Erythroblast (primary cell): ENCODE results near the gene RNASEH1.
A peak's percentile ranks its signal among the peaks of the same experiment; 100 is the strongest.
"Not testable (repeated sequence)": the region's sequence is repeated elsewhere in the genome, so short reads cannot be mapped to it uniquely, and the experiment has no call there.

Source experiments
- DNase-seq, 2 experiments: peaks; one replicate each; lab custom pipeline; 2025; lab: John Stamatoyannopoulos, UW
- GATA1 ChIP-seq: IDR thresholded peaks from 2 replicates; pipeline ENCODE4 v1.6.1; 2011; ENCODE audit warnings: low read depth, mild to moderate bottlenecking, control low read depth, low read length, moderate library complexity
- POLR2A ChIP-seq: IDR thresholded peaks from 2 replicates; pipeline ENCODE4 v1.6.1; 2011; ENCODE audit warnings: mild to moderate bottlenecking, low read length

The RNASEH1 gene

DNA sequence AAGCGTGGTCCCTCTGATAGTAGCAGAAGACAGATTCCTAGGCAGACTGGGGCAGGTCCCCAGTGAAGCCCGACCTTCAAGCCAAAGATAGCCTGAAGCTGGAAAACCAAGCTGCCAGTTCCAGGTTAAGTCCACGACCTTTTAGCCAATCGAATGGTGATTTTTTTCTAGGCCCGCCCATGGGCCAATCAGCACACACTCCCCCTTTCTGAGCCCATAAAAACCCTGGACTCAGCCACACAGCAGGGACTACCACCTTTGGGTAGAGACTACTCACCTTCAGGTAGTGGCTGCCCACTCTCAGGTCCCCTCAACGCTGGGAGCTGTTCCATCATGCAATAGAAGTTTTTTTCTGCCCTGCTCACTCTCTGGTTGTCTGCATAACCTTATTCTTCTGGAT lies 24.3 kb downstream of the RNASEH1 start:
- no peak for DNase-seq
- TF ChIP-seq GATA1 (no peak), POLR2A (no peak)

GRCh38 chr2:3532941-3533340 lies 25.2 kb downstream of the RNASEH1 start:
- TF ChIP-seq POLR2A (no peak), GATA1 (no peak)
- DNase-seq: no peak

- TF ChIP-seq GATA1 (no peak), POLR2A (no peak)
- no peak for DNase-seq
These were observed 28.7 kb downstream of the RNASEH1 start for GRCh38 chr2:3529316-3530025.

DNA sequence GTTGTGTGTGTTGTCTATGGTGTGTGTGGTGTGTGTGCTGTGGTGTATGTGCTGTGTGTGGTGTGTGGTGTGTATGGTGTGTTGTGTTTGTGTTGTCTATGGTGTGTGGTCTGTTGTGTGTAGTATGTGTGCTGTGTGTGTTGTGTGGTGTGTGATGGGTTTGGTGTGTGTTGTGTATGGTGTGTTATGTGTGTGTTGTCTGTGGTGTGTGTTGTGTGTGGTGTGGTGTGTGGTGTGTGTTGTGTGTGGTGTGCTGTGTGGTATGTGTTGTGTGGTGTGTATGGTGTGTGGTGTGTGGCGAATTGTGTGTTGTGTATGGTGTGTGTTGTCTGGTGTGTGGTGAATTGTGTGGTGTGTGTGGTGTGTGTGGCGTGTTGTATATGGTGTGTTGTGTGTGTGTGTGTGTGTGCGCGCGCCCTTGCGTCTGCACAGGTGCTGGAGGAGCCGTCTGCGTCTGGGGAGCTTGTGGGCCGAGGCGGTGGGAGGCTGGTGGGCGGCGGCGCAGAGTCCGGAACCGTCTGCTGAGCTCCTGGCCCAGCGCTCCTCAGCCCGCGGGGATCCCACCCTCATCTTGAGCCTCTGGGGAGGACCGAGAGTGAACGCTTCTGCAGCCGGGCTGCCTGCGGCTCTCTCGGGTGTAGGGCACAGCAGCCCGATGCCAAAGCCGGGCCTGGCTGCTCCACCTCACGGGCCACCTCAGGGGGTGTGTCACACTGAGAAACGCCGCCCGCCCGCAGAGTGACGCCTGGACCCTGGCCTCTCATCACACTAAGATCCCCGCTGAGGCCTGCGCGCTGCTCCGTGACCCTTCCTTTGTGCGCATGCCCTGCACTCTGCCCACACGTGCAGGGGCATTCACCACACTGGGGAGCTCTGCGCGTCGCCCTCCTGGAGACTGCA lies 30.0 kb downstream of the RNASEH1 start:
- TF ChIP-seq GATA1 (no peak), POLR2A (no peak)
- DNase-seq: peak in 1 of 2 experiments; percentile 59

GRCh38 chr2:3526871-3527270 lies 31.3 kb downstream of the RNASEH1 start:
- TF ChIP-seq POLR2A (no peak), GATA1 (no peak)
- DNase-seq: no peak

GRCh38 chr2:3523551-3524041 lies 34.5 kb downstream of the RNASEH1 start:
- TF ChIP-seq POLR2A (no peak), GATA1 (no peak)
- no peak for DNase-seq

DNA sequence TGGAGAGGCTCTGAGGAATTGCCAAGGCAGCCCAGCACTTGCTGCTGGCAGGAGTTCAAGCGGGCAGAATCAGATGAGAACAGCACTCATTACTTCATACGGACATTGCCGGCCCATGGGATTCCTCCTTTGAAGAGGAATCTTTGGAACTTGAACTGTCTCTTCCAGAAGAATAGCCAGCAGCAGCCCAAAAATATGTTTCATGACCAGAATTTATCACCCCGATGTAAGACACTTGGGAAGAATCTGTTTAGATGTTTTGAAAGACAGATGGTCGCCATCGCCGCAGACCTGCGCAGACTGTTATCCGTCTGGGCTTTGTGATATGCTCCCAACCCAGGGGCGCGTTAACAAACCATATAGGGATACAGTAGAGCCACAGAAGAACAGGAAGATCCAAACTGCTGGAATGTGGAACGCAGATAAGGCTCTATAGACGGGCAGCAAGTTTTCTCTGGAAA lies 35.1 kb downstream of the RNASEH1 start:
- no peak for DNase-seq
- TF ChIP-seq POLR2A (no peak), GATA1 (no peak)

DNA sequence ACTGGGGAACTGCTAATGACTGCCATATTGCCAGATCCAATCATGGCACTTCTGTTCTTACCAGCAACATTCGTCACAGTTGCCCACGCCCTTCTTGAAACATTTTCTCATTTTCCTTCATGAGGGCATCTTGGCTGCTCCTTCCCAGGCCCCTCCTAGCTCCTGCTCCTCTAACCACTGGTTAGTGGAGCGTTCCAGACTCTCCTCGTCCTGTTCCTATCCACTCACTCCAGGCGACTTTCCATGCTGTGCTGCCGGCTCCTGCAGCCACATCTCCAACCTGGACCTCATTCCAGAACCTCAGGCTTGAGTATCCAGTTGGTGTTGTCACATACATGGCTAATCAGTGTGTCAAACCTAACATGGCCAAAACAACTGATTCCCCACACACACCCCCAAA lies 37.5 kb downstream of the RNASEH1 start:
- TF ChIP-seq GATA1: no peak
- TF ChIP-seq POLR2A: no peak
- DNase-seq: no peak

DNA sequence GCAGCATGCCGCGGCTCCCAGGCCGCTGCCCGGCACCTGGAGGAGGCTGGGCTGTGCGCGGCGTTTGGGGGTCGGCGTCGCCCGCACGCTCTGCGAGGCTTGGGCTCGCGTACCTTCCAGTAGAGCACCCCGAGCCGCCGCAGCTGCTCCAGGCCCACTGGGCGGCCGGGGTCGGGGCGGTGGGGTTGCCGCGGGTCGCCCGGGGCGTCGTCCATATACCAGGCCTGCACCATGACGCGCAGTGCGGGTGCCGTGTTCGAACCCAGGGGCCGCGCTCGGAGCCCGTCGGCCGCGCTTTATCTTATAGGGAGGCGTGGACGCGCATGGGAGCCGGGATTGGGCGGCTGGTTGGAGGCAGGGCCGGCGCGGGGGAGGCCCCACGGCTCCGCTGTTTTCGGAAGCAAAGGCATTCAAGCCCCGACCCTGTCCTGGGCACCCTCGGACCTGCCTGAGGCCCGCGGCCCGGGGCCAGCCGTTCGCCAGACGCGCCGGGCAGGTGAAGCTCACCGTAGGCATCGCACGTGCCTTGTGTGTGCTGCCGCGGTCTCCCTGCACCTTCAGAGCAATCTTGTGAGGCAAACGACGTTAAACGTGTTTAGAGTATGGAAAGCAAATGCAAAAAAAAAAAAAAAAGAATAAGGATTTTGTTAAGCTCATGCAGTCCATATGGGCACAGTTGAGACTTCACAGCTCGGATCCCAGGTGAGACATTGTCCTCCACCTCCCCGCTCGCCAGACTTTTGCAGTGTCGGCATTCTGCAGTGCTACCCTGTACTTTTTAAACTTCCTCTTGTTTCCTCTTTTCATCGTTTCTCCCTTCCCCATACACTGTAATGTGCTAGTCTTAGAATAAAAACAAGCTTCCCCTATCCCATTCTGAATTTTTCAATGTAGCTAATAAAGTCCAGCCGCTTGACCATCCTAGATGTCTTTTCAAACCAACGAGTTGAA lies 38.6 kb downstream of the RNASEH1 start, which contains the start of gene ADI1:
Gene ADI1 (minus strand): TSS at position 277 of the 951 bp plus-strand sequence. CDS start 44 bp downstream, at position 233.
- TF ChIP-seq GATA1 (no peak), POLR2A (peak; percentile 73)
- DNase-seq: peak; percentile 88 to 90

DNA sequence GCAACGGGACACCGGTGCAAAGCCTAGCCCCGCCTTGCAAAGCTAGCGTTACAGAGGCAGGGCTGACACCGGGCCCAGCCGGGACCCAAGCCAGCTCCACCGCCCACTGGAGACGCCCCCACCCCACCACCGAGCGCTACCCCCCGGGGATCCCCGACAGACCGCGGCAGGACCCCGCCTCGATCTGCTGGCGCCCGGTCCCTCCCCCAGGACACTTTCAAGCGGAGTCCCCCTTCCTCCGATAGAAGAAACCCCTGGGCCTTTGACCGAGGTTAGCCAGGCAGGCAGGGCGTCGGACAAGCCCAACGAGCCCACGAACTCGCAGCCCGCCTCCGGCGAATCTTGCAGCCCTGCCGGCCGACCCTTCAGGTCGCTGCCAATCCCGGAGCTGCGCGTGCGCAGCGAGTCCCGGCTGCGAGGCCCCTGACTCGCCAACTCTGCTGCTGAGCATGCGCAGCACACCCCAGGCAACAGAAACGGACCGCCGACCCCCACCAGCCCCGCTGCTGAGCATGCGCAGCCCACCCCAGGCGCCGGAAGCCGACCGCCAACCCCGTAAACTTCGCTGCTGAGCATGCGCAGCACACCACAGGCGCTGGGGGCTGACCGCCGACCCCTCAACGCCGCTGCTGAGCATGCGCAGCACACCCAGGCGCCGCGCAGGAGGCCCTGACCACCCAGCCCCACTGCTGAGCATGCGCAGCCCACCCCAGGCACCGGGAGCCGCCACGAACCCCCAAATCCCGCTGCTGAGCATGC lies 39.5 kb downstream of the RNASEH1 start:
- peak; percentile 96 to 98 for DNase-seq
- TF ChIP-seq GATA1 (no peak), POLR2A (no peak)

DNA sequence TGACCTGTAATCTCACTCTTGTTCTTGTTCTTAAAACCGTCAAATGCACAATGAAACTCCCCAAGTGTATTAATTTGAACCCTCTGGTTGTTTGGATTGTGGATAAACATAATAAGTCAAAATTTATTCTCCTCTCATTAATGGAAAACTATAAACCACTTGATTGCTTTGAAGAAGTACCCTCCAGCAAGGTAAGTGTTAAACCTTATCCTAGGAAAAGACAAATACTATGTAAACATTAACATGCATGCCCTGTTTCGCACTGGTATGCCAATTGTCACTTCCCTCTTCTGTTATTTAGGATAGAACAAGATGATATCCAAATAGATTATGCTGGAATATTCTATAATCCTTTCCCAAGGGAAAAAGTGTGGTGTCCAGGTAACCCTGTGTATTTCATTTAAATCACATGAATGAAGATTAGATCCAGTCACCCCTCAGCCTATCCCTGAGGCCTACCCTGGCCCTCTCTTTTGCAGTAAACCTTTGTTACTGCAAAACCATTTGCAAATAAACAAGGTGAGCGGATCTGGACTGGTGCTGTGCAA lies 40.1 kb downstream of the RNASEH1 start:
- no peak for DNase-seq
- no peak for TF ChIP-seq GATA1
- no peak for TF ChIP-seq POLR2A

DNA sequence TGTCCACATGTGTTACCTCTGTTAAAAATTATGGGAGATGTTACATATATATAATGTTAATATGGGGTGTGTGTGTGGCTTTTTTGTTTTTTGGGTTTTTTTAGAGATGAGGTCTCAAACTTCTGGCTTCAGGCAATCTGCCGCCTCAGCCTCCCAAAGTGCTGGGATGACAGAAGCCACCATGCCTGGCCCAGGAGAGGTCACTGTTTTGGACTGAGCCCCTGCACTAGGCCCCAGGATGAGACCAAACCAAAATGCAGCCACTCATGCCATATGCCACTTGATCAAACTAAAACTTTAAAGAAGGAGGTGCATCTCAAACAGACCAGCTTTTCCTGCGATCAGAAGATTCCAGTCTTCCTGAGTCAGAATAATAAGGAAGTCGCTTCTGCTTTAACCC lies 41.3 kb downstream of the RNASEH1 start:
- TF ChIP-seq POLR2A: no peak
- DNase-seq: no peak

DNA sequence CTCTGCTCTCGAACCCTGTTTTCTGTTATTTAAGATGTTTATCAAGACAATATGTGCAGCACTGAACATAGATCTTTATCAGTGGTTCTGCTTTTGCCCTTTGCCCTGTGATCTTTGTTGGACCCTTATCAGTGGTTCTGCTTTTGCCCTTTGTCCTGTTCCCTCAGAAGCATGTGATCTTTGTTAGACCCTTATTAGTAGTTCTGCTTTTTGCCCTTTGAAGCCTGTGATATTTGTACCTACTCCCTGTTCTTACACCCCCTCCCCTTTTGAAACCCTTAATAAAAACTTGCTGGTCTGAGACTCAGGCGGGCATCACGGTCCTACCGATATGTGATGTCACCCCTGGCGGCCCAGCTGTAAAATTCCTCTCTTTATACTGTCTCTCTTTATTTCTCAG lies 42.7 kb downstream of the RNASEH1 start:
- DNase-seq: not testable (repeated sequence)
